ENCODE measurements around the gene VPS51. TPM values are rescaled to one million over a fixed set of nuclear protein-coding genes. Genes with fewer than 3 reads are reported as not detected.
A peak's percentile ranks its signal among the peaks of the same experiment; 100 is the strongest.

Gene VPS51
- total and polyA plus RNA-seq, 9 of the 15 experiments (the other 6 are each of a cell fraction or from before 2014, with no cell fraction given): 1.8 to 143 (median 46.8) TPM

GRCh38 chr11:65083134-65083833 lies 12.7 kb upstream of the VPS51 start:
- H3K4me1 ChIP-seq (replicated peaks in 1 of 2; ENCODE audit: control insufficient read depth in 2 of 2, insufficient read depth in 2 of 2, low read length in 2 of 2): peaks cover 22 to 26% of the 10 kb centered on the region in 2 experiments
- intact Hi-C loops (cut with micrococcal nuclease) (loop anchor here (5.0 kb wide), 1 partner anchor 56 kb away; the partner anchor contains the start of gene SNX15), in situ Hi-C loops (cut with MboI) (no loop called here)
- peak overlapping the region; percentile 98 for H3K4me2 ChIP-seq (ENCODE audit: insufficient read depth, low read length)
- FAIRE-seq (peak; percentile 11), ATAC-seq (peak; percentile 15), DNase-seq (ENCODE audit: extremely low read depth in 1 of 4, low spot score in 3 of 4) (peak in 2 of 4 experiments; percentile 48)
- POLR2A ChIA-PET: interaction anchor here (0.5 to 1.8 kb wide), 10 partner anchors 8 to 297 kb away, joined by 3 to 11 read pairs (median 4); partner anchors contain the start of genes SAC3D1 and SNX15
- peak overlapping the region; percentile 89 for H2AFZ ChIP-seq (ENCODE audit: low read depth, low read length)
- H3K27me3 ChIP-seq (ENCODE audit: control insufficient read depth in 2 of 2, insufficient read depth in 2 of 2, low read length in 2 of 2): no peaks in the 10 kb centered on the region; a peak in 1 of 5 replicates
- CTCF ChIA-PET (ENCODE audit: low intra/inter-chr PET ratio): interaction anchor here (1.0 to 1.4 kb wide), 2 partner anchors 70 kb away, joined by 3 read pairs; no protein-coding TSS in a partner anchor
- no peaks in the 10 kb centered on the region; the same call in none of the 2 replicates for H4K20me1 ChIP-seq (replicated peaks; ENCODE audit: control insufficient read depth, insufficient read depth, low read length)
- peaks cover 66% of the 10 kb centered on the region for H3K79me2 ChIP-seq (ENCODE audit: control insufficient read depth, insufficient read depth, low read length)
- H3K9ac ChIP-seq (ENCODE audit: insufficient read depth in 1 of 2, low read depth in 2 of 2, low read length in 2 of 2): peak overlapping the region; percentile 96
- H3K9me1 ChIP-seq (ENCODE audit: control insufficient read depth, insufficient read depth, low read length): no peaks in the 10 kb centered on the region
- H3K4me3 ChIP-seq: peak overlapping the region; percentile 81
- WGBS (ENCODE audit: insufficient coverage, low coverage, missing lambda C conversion rate): 0% methylated on average over 13 of the region's 13 CpGs
- H3K9me3 ChIP-seq (replicated peaks; ENCODE audit: control insufficient read depth, insufficient read depth, low read depth, low read length): no peaks in the 10 kb centered on the region
- peak overlapping the region; percentile 90 for H3K27ac ChIP-seq (ENCODE audit: extremely low read depth, low read depth, low read length)
- H3K36me3 ChIP-seq (ENCODE audit: control insufficient read depth, insufficient read depth, low read length): peaks cover 82% of the 10 kb centered on the region
- TSS peak; percentile 56 for BruUV-seq (replicated peaks)
- TF ChIP-seq TBP (optimal IDR thresholded peaks at IDR 0.05; ENCODE audit: low read depth, low read length): peak; percentile 23
- no peak for TF ChIP-seq RBM25 (IDR thresholded peaks at IDR 0.05; ENCODE audit: low read depth, low read length, severe bottlenecking)
- TF ChIP-seq REST (IDR thresholded peaks at IDR 0.05; ENCODE audit: borderline replicate concordance): 0 out of 2 replicates have a peak, but pooled peaks have one; percentile 3
- no peak for TF ChIP-seq REST (CRISPR knock-in tag; IDR thresholded peaks at IDR 0.05; ENCODE audit: low read depth)
- no peak for TF ChIP-seq ZBTB11 (CRISPR knock-in tag; IDR thresholded peaks at IDR 0.05)
- 0 out of 2 replicates have a peak, but pooled peaks have one; percentile 36 for TF ChIP-seq PHF21A (IDR thresholded peaks at IDR 0.05; ENCODE audit: borderline replicate concordance, low read depth)

All from K562 (cell line).